Measurements from ENCODE around the gene CARD6. TPM values are rescaled to one million over a fixed set of nuclear protein-coding genes. Genes with fewer than 3 reads are reported as not detected.

Gene CARD6
- total and polyA plus RNA-seq, 9 of the 15 experiments (the other 6 are each of a cell fraction or from before 2014, with no cell fraction given): 3.5 to 8.3 (median 5.9) TPM

DNA sequence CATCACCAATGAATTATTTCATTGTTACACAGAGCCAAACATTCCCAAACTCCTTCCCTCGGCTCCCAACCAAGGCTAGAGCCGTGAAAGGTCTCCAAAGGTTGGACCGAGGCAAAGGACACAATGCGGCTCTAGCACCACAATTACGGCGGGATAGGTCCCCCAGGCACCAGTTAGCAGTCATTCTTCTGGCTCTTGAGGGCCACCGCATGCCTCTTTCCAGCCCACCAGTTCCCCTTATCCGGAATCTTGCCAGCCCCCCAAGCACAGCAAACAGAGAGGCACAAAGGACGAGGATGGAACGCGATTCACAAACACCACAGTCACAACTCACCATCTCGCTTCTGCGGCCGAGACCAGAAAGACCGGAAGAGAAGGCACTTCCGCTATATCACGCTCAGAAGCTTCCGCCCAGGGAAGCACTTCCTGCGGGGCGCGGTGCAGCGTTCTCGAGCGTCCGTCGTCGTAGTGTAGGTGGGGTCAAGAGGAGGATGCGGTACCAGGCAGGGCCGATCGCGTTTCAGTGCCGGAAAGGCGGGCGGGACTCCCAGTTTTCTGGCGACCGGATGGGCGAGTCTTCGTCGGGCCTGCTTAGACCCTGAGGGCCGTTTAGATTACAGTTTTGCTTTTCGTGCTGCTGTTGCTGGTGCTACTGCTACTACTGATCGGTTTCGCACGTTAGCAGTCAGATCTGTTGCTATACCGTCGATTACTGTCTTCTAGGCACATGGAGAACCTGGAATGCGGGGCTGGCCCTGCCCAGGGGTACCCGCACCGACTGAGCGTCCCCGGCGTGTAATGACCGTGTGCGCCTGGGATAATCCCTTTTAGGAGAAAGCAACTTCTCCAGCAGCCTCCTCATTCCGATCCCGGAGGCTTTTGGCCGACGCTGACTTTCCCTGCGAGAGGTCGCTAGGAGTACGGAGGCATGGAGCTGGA, 6.0 kb upstream of the CARD6 start, which contains the start of gene RPL37 (continued):
- TF ChIP-seq, protein P1, sequence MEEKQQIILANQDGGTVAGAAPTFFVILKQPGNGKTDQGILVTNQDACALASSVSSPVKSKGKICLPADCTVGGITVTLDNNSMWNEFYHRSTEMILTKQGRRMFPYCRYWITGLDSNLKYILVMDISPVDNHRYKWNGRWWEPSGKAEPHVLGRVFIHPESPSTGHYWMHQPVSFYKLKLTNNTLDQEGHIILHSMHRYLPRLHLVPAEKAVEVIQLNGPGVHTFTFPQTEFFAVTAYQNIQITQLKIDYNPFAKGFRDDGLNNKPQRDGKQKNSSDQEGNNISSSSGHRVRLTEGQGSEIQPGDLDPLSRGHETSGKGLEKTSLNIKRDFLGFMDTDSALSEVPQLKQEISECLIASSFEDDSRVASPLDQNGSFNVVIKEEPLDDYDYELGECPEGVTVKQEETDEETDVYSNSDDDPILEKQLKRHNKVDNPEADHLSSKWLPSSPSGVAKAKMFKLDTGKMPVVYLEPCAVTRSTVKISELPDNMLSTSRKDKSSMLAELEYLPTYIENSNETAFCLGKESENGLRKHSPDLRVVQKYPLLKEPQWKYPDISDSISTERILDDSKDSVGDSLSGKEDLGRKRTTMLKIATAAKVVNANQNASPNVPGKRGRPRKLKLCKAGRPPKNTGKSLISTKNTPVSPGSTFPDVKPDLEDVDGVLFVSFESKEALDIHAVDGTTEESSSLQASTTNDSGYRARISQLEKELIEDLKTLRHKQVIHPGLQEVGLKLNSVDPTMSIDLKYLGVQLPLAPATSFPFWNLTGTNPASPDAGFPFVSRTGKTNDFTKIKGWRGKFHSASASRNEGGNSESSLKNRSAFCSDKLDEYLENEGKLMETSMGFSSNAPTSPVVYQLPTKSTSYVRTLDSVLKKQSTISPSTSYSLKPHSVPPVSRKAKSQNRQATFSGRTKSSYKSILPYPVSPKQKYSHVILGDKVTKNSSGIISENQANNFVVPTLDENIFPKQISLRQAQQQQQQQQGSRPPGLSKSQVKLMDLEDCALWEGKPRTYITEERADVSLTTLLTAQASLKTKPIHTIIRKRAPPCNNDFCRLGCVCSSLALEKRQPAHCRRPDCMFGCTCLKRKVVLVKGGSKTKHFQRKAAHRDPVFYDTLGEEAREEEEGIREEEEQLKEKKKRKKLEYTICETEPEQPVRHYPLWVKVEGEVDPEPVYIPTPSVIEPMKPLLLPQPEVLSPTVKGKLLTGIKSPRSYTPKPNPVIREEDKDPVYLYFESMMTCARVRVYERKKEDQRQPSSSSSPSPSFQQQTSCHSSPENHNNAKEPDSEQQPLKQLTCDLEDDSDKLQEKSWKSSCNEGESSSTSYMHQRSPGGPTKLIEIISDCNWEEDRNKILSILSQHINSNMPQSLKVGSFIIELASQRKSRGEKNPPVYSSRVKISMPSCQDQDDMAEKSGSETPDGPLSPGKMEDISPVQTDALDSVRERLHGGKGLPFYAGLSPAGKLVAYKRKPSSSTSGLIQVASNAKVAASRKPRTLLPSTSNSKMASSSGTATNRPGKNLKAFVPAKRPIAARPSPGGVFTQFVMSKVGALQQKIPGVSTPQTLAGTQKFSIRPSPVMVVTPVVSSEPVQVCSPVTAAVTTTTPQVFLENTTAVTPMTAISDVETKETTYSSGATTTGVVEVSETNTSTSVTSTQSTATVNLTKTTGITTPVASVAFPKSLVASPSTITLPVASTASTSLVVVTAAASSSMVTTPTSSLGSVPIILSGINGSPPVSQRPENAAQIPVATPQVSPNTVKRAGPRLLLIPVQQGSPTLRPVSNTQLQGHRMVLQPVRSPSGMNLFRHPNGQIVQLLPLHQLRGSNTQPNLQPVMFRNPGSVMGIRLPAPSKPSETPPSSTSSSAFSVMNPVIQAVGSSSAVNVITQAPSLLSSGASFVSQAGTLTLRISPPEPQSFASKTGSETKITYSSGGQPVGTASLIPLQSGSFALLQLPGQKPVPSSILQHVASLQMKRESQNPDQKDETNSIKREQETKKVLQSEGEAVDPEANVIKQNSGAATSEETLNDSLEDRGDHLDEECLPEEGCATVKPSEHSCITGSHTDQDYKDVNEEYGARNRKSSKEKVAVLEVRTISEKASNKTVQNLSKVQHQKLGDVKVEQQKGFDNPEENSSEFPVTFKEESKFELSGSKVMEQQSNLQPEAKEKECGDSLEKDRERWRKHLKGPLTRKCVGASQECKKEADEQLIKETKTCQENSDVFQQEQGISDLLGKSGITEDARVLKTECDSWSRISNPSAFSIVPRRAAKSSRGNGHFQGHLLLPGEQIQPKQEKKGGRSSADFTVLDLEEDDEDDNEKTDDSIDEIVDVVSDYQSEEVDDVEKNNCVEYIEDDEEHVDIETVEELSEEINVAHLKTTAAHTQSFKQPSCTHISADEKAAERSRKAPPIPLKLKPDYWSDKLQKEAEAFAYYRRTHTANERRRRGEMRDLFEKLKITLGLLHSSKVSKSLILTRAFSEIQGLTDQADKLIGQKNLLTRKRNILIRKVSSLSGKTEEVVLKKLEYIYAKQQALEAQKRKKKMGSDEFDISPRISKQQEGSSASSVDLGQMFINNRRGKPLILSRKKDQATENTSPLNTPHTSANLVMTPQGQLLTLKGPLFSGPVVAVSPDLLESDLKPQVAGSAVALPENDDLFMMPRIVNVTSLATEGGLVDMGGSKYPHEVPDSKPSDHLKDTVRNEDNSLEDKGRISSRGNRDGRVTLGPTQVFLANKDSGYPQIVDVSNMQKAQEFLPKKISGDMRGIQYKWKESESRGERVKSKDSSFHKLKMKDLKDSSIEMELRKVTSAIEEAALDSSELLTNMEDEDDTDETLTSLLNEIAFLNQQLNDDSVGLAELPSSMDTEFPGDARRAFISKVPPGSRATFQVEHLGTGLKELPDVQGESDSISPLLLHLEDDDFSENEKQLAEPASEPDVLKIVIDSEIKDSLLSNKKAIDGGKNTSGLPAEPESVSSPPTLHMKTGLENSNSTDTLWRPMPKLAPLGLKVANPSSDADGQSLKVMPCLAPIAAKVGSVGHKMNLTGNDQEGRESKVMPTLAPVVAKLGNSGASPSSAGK (IDR thresholded peaks at IDR 0.05): peak; percentile 79
- no peak for TF ChIP-seq ZNF133 (CRISPR knock-in tag; IDR thresholded peaks at IDR 0.05)
- no peak for TF ChIP-seq ZNF699 (CRISPR knock-in tag; IDR thresholded peaks at IDR 0.05; ENCODE audit: insufficient replicate concordance)
- peak; percentile 84 for TF ChIP-seq BCOR (IDR thresholded peaks at IDR 0.05)
- no peak for TF ChIP-seq HMG20A (CRISPR knock-in tag; conservative IDR thresholded peaks at IDR 0.05)
- TF ChIP-seq PHB2 (IDR thresholded peaks at IDR 0.05; ENCODE audit: low read depth): no peak
- peak; percentile 65; the same call in 1 of the 2 replicates for TF ChIP-seq MYNN (IDR thresholded peaks at IDR 0.05)
- TF ChIP-seq MYNN (CRISPR knock-in tag; IDR thresholded peaks at IDR 0.05): no peak
- no peak for TF ChIP-seq U2AF1 (optimal IDR thresholded peaks at IDR 0.05; ENCODE audit: low read depth, low read length)
- TF ChIP-seq CSDE1 (IDR thresholded peaks at IDR 0.05): no peak; a peak in 2 of 4 replicates
- TF ChIP-seq RBM14 (IDR thresholded peaks at IDR 0.05; ENCODE audit: borderline replicate concordance, insufficient read depth, low read depth, low read length): no peak
- TF ChIP-seq ETV5 (CRISPR knock-in tag; IDR thresholded peaks at IDR 0.05; ENCODE audit: low read depth): peak; percentile 98
- TF ChIP-seq ZSCAN32 (CRISPR knock-in tag; IDR thresholded peaks at IDR 0.05): no peak
- no peak for TF ChIP-seq WHSC1 (IDR thresholded peaks at IDR 0.05; ENCODE audit: low read length)
- no peak for TF ChIP-seq ILF3 (IDR thresholded peaks at IDR 0.05; ENCODE audit: borderline replicate concordance)
- no peak for TF ChIP-seq TBP (optimal IDR thresholded peaks at IDR 0.05; ENCODE audit: low read depth, low read length)
- peak; percentile 92 for TF ChIP-seq RBM39 (optimal IDR thresholded peaks at IDR 0.05; ENCODE audit: low read depth, low read length)
